T-cell (primary cell): Measurements from ENCODE around the gene IL17D. TPM values are rescaled to one million over a fixed set of nuclear protein-coding genes. Genes with fewer than 3 reads are reported as not detected.
"Not testable (repeated sequence)": the region's sequence is repeated elsewhere in the genome, so short reads cannot be mapped to it uniquely, and the experiment has no call there.

Experiments
- ATAC-seq, 4 experiments: fragments of 200-7000 bp in 3 of 4; fragments of 150-1000 bp in 1 of 4; cut with Tn5 transposase; replicated peaks in 1 of 4; 1 replicate in 3 of 4; 2 replicates in 1 of 4; pipeline ENCODE4 v1.10.0; 2021; ENCODE audit warnings: moderate library complexity in 3 of 4, mild to moderate bottlenecking in 2 of 4, moderate number of reproducible peaks in 1 of 4
- CTCF ChIA-PET, 2 donors: fragments of 300-600 bp; sonication (Branson Sonifier 250); formaldehyde crosslinking; loops; one replicate each; lab custom pipeline; 2022; ENCODE audit warnings: antibody characterized with exemption in 2 of 2; lab: Charles Lee
- POLR2A ChIA-PET, 2 donors: fragments of 300-600 bp; sonication (Branson Sonifier 250); formaldehyde crosslinking; loops; one replicate each; lab custom pipeline; 2022; ENCODE audit warnings: antibody characterized with exemption in 2 of 2; lab: Charles Lee
- DNase-seq, 35 experiments: peaks; one replicate each; pipeline versions ENCODE4 v3.0.0 to v3.0.0-alpha.2; 2013 to 2023
- H3K27ac ChIP-seq: one replicate; pipeline ENCODE4 v1.5.1; 2013; ENCODE audit warnings: low read length
- H3K27me3 ChIP-seq, 2 experiments: replicated peaks in 1 of 2; 1 replicate in 1 of 2; 2 replicates in 1 of 2; pipeline versions ENCODE4 v1.6.1 to v1.7.0; 2013; ENCODE audit warnings: low read length in 1 of 2, mixed read lengths in 1 of 2; ENCODE audit not compliant: control insufficient read depth in 2 of 2, insufficient read depth in 2 of 2; ENCODE audit errors: extremely low read depth in 1 of 2
- H3K36me3 ChIP-seq, 2 donors: 1 replicate in 1 of 2; 2 replicates in 1 of 2; pipeline versions ENCODE4 v1.6.1 to v1.7.0; 2013; ENCODE audit warnings: low read length in 1 of 2; ENCODE audit not compliant: control insufficient read depth in 2 of 2, insufficient read depth in 1 of 2; ENCODE audit errors: extremely low read depth in 1 of 2
- H3K4me1 ChIP-seq, 2 experiments: 1 replicate in 1 of 2; 2 replicates in 1 of 2; pipeline versions ENCODE4 v1.6.1 to v1.7.0; 2013; ENCODE audit warnings: low read length in 2 of 2, mixed read lengths in 1 of 2; ENCODE audit not compliant: insufficient read depth in 2 of 2, control insufficient read depth in 1 of 2; ENCODE audit errors: extremely low read depth in 1 of 2
- H3K4me3 ChIP-seq, 2 donors: 1 replicate in 1 of 2; 2 replicates in 1 of 2; pipeline versions ENCODE4 v1.5.1 to v1.7.0; 2013; ENCODE audit warnings: mild to moderate bottlenecking in 2 of 2, low read length in 1 of 2, moderate library complexity in 1 of 2; ENCODE audit not compliant: control insufficient read depth in 1 of 2; ENCODE audit errors: extremely low read depth in 1 of 2
- H3K9me3 ChIP-seq: 2 replicates; pipeline ENCODE4 v1.7.0; 2013
- H3K27ac Mint-ChIP-seq, 2 donors: one replicate each; pipeline ENCODE4 v1.8.0; 2020 to 2021; ENCODE audit warnings: mild to moderate bottlenecking in 2 of 2, mixed read lengths in 2 of 2
- H3K27me3 Mint-ChIP-seq, 2 donors: one replicate each; pipeline ENCODE4 v1.8.0; 2021 to 2022; ENCODE audit warnings: mixed read lengths in 2 of 2
- H3K36me3 Mint-ChIP-seq: one replicate; pipeline ENCODE4 v1.8.0; 2021; ENCODE audit warnings: mixed read lengths
- H3K4me1 Mint-ChIP-seq, 3 donors: one replicate each; pipeline ENCODE4 v1.8.0; 2020 to 2022; ENCODE audit warnings: mixed read lengths in 3 of 3, mild to moderate bottlenecking in 1 of 3
- H3K4me3 Mint-ChIP-seq, 3 donors: one replicate each; pipeline ENCODE4 v1.8.0; 2020 to 2022; ENCODE audit warnings: mild to moderate bottlenecking in 3 of 3, mixed read lengths in 3 of 3, moderate library complexity in 3 of 3
- H3K9me3 Mint-ChIP-seq, 3 donors: one replicate each; pipeline ENCODE4 v1.8.0; 2020 to 2022; ENCODE audit warnings: mixed read lengths in 3 of 3
- WGBS: methylation state at CpG from one replicate; pipeline ENCODE4 v1.1.5; 2013; ENCODE audit warnings: missing lambda C conversion rate; ENCODE audit not compliant: insufficient coverage; 5-methylcytosine and 5-hydroxymethylcytosine counted together
- total RNA-seq, 35 experiments: library from RNA in 6 of 35; stranded (reverse) in 6 of 35; fragments of 120-200 nt in 1 of 35; gene quantifications; one replicate each; pipeline versions ENCODE4 v1.2.1 to v1.2.4 and lab custom pipeline; 2013 to 2026

The IL17D gene
- total RNA-seq, 5 donors from 2014 or later (not counting 1 experiment from before 2014, with no cell fraction given): 0.13 to 0.20 (median 0.16) TPM; not detected in 2

- POLR2A ChIA-PET: no interaction called here
- Histone ChIP-seq H3K27me3 (no peaks in the 10 kb centered on the region), H3K9me3 (no peaks in the 10 kb centered on the region), H3K4me3 (no peak overlapping the region), H3K27ac (no peak overlapping the region), H3K36me3 (peaks cover 0 to 8% of the 10 kb centered on the region in 2 donors), H3K4me1 (peaks cover 0 to 17% of the 10 kb centered on the region in 2 experiments)
- Mint-ChIP-seq H3K4me3 (no peak overlapping the region), H3K9me3 (no peaks in the 10 kb centered on the region), H3K27ac (no peak overlapping the region), H3K36me3 (peaks cover 30% of the 10 kb centered on the region), H3K27me3 (no peaks in the 10 kb centered on the region), H3K4me1 (peaks cover 0 to 1% (median 0%) of the 10 kb centered on the region in 3 donors)
- CTCF ChIA-PET: interaction anchor here in 1 of 2 donors (0.5 kb wide), 1 partner anchor 41 kb away, joined by 3 read pairs; no protein-coding TSS in a partner anchor
- ATAC-seq (peak in 2 of 4 experiments; percentile 29 to 43), DNase-seq (peak in 2 of 35 experiments; percentile 16 to 31)
- WGBS: no CpG with 5 or more reads among the region's 5 CpGs
These were observed 34.3 kb upstream of the IL17D start for GRCh38 chr13:20669162-20669561.

DNA sequence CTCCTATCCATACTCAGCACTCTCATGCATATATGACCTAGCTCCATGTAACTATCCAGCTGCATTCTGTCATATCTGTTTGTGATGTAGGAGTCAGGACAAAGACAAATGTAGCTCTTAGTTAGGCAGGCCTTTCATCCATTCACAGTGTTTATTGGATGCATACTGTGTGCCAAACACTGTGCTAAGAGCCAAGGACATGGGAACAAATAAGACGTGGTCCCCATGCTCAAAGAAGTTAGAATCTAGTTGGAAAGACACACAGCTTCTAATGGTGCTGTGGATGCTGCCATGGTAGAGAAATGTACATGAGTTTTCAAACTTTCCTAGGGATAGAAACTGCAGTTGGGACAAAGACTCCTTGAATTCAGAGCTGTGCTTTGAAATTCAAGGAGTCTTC, 31.7 kb upstream of the IL17D start:
- WGBS: 100% methylated on average over 1 of the region's 1 CpG
- no peaks in the 10 kb centered on the region for H3K9me3 Mint-ChIP-seq
- Histone ChIP-seq H3K4me1 (peaks cover 0 to 17% of the 10 kb centered on the region in 2 experiments), H3K4me3 (no peak overlapping the region), H3K9me3 (no peaks in the 10 kb centered on the region), H3K36me3 (peaks cover 0 to 9% of the 10 kb centered on the region in 2 donors), H3K27ac (no peak overlapping the region), H3K27me3 (no peaks in the 10 kb centered on the region)
- CTCF ChIA-PET: interaction anchor here in 1 of 2 donors (0.9 kb wide), 1 partner anchor 32 kb away, joined by 4 read pairs; no protein-coding TSS in a partner anchor
- POLR2A ChIA-PET: no interaction called here
- no peaks in the 10 kb centered on the region for H3K27me3 Mint-ChIP-seq
- H3K4me1 Mint-ChIP-seq: peaks cover 0 to 1% (median 0%) of the 10 kb centered on the region in 3 donors
- ATAC-seq (no peak), DNase-seq (no peak)
- H3K4me3 Mint-ChIP-seq: no peak overlapping the region
- H3K36me3 Mint-ChIP-seq: peaks cover 37% of the 10 kb centered on the region
- H3K27ac Mint-ChIP-seq: no peak overlapping the region

GRCh38 chr13:20672772-20673171, 30.7 kb upstream of the IL17D start:
- POLR2A ChIA-PET: no interaction called here
- no peak for ATAC-seq
- H3K27ac Mint-ChIP-seq: no peak overlapping the region
- H3K9me3 ChIP-seq: no peaks in the 10 kb centered on the region
- no peaks in the 10 kb centered on the region for H3K27me3 ChIP-seq
- H3K27ac ChIP-seq: no peak overlapping the region
- H3K4me1 ChIP-seq: peaks cover 0 to 12% of the 10 kb centered on the region in 2 experiments
- H3K9me3 Mint-ChIP-seq: no peaks in the 10 kb centered on the region
- H3K36me3 ChIP-seq: peaks cover 0 to 9% of the 10 kb centered on the region in 2 donors
- no peak for DNase-seq
- no CpG with 5 or more reads among the region's 2 CpGs for WGBS
- no peaks in the 10 kb centered on the region for H3K27me3 Mint-ChIP-seq
- peaks cover 0 to 1% (median 0%) of the 10 kb centered on the region in 3 donors for H3K4me1 Mint-ChIP-seq
- H3K36me3 Mint-ChIP-seq: peaks cover 40% of the 10 kb centered on the region
- no peak overlapping the region for H3K4me3 Mint-ChIP-seq
- CTCF ChIA-PET: no interaction called here
- no peak overlapping the region for H3K4me3 ChIP-seq

DNA sequence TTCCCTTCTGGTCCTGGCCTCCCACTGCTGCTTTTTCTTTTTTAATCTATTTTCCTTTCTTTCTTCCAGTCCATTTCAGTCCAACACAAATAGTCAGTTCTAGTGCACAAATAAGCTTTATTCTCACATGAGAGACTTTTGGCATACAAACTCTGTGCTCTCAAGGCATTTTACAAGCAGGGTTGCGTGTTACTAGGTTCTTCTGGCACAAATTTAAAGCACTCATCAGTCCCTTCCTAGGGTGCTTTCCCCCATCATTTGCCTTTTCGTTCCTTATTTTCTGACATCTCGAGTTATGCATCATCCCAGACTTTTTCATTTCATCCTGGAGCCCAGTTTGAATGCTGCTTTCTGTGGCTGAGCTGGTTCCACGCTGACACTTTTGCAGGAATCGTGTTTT, 29.8 kb upstream of the IL17D start:
- DNase-seq (no peak), ATAC-seq (no peak)
- 94% methylated on average over 5 of the region's 5 CpGs for WGBS
- no peak overlapping the region for H3K27ac ChIP-seq
- H3K27me3 ChIP-seq: no peaks in the 10 kb centered on the region
- H3K36me3 Mint-ChIP-seq: peaks cover 40% of the 10 kb centered on the region
- H3K4me1 Mint-ChIP-seq: peaks cover 0 to 1% (median 0%) of the 10 kb centered on the region in 3 donors
- ChIA-PET POLR2A (no interaction called here), CTCF (interaction anchor here (0.6 to 0.9 kb wide), 2 partner anchors 181 to 495 kb away, joined by 4 to 5 read pairs; no protein-coding TSS in a partner anchor)
- no peaks in the 10 kb centered on the region for H3K9me3 Mint-ChIP-seq
- no peak overlapping the region for H3K27ac Mint-ChIP-seq
- H3K27me3 Mint-ChIP-seq: no peaks in the 10 kb centered on the region
- no peak overlapping the region for H3K4me3 ChIP-seq
- H3K9me3 ChIP-seq: no peaks in the 10 kb centered on the region
- peaks cover 0 to 5% of the 10 kb centered on the region in 2 experiments for H3K4me1 ChIP-seq
- H3K36me3 ChIP-seq: peaks cover 0 to 9% of the 10 kb centered on the region in 2 donors
- H3K4me3 Mint-ChIP-seq: no peak overlapping the region

DNA sequence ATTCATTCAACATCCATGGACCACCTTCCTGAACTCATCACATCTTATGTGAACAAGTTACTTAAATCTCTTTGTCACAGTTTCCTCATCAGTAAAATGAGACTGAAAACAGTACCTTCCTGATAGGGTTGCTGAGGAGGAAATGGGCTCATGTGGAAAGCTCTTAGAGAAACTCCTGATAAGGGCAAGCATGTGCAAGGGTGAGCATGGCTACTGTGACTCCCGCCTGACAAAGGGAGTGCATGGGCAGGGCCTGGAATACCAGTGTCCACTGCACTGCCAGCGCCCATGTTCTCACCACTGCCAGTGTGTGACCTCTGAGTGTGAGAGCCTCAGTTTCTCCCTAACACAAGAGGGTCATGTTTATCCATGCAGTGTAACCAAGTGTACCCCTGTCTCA, 27.3 kb upstream of the IL17D start:
- no peaks in the 10 kb centered on the region for H3K27me3 ChIP-seq
- POLR2A ChIA-PET: interaction anchor here in 1 of 2 donors (0.5 to 0.6 kb wide), 2 partner anchors 34 to 838 kb away, joined by 3 read pairs; no protein-coding TSS in a partner anchor
- WGBS: 90% methylated on average over 2 of the region's 2 CpGs
- DNase-seq (no peak), ATAC-seq (no peak)
- H3K4me3 ChIP-seq: no peak overlapping the region
- Mint-ChIP-seq H3K4me1 (no peaks in the 10 kb centered on the region), H3K27ac (no peak overlapping the region), H3K4me3 (no peak overlapping the region), H3K27me3 (no peaks in the 10 kb centered on the region), H3K36me3 (peaks cover 51% of the 10 kb centered on the region), H3K9me3 (no peaks in the 10 kb centered on the region)
- peaks cover 0 to 9% of the 10 kb centered on the region in 2 donors for H3K36me3 ChIP-seq
- H3K9me3 ChIP-seq: no peaks in the 10 kb centered on the region
- CTCF ChIA-PET: no interaction called here
- no peaks in the 10 kb centered on the region for H3K4me1 ChIP-seq
- no peak overlapping the region for H3K27ac ChIP-seq

DNA sequence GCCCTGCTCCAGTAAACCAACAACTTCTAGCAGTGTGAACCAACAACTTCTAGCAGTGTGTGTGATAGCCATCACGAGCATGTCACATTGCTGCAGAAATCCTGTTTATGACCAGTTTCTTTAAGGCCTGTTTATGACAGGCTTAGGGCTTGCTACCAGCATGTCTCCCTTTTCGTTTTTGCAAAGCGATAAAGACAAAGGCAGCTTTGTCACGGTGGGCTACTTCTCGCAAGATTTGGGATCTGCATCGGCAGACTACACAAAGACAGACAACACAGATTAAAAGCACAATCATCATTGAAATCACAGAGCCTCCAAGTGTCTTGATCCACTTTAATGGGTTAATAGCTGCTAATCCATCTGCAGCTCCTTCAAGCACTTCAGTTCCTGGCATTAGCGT, 24.9 kb upstream of the IL17D start:
- H3K27ac ChIP-seq, POLR2A ChIA-PET, H3K36me3 ChIP-seq, H3K4me3 ChIP-seq, ATAC-seq, H3K9me3 ChIP-seq, CTCF ChIA-PET, H3K4me3 Mint-ChIP-seq, H3K27me3 ChIP-seq, H3K27ac Mint-ChIP-seq, H3K4me1 ChIP-seq, H3K9me3 Mint-ChIP-seq, H3K4me1 Mint-ChIP-seq, H3K27me3 Mint-ChIP-seq, DNase-seq: not testable (repeated sequence)
- peaks cover 40% of the 10 kb centered on the region for H3K36me3 Mint-ChIP-seq
- 94% methylated on average over 6 of the region's 7 CpGs for WGBS
